Measurements from ENCODE around the gene CIAPIN1.

Gene CIAPIN1

DNA sequence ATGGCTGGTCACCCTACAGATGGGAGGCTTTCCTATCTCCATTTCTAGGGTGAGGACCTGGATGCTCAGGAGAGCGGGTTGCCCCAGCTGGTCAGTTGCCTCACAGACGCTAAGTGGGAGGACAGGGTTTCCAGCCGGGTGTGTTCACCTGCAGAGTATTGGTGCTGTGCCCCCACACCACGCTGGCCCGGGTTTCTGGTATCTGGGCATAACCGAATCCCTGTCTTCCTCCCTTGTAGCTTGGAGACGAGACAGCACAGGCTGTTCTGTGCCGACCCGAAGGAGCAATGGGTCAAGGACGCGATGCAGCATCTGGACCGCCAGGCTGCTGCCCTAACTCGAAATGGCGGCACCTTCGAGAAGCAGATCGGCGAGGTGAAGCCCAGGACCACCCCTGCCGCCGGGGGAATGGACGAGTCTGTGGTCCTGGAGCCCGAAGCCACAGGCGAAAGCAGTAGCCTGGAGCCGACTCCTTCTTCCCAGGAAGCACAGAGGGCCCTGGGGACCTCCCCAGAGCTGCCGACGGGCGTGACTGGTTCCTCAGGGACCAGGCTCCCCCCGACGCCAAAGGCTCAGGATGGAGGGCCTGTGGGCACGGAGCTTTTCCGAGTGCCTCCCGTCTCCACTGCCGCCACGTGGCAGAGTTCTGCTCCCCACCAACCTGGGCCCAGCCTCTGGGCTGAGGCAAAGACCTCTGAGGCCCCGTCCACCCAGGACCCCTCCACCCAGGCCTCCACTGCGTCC is 65.2 kb downstream of the CIAPIN1 start:
- no peak for DNase-seq

DNA sequence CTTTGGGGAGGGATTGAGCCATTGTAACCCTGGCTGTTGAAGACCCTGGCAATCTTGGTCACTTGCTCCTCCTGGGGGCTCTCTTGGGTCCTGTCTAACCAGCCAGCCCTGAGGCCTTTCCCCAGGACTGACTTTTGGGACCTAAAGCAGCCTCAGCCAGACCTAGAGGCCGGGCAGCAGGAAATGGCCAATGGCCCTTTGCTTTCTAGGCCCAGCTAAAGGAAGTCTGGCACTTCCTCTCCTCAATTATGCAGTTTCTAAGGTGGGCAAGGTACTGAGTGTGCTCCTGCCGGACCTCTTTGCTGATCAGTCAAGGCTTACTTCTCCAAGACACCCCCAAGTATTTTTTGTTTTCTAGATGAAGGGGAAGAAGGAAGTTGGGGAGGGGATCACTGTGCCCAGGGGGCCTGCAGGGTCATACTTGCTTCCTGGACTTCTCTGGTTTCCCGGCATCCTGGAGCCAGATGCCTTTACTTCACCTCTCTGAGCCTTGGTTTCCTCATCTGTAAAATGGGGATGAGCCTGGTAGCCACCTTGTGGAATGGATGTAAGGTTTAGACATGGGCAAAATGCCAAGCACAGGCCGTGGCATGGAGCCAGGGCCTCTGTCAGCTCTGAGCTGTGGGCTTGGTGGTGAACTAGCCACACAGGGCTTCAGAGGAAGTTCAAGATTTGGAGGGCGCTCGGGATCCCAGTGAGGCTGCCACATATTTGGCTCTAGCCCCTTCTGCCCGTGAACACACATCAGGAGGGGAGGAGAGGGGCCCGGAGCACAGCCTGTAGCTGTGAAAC is 66.3 kb downstream of the CIAPIN1 start:
- DNase-seq: no peak

DNA sequence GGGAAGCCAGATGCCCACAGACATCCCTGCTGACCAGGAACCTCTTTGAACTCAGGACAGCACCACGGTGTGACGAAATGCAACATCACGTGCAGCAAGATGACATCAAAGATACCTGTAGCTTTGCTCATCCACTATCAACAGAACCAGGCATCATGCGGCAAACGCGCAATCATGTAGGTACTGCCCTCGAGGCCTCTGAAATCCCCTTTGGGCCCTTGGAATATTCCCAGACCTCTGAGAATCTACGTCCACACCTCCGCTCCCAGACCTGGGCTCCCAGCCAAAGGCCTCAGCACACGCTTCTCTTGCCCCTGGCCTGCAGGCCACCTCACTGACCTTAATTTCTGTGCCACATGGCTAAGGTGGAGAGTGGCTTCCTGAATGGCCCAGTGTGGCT is 67.6 kb downstream of the CIAPIN1 start:
- no peak for DNase-seq

Data from DMS 273 treated with DMSO at 0.1 percent for 48 hours (cell line).